Measurements from ENCODE around the gene RCAN2.

- TF ChIP-seq POLR2A (IDR thresholded peaks at IDR 0.05) = no peak
- no peak for TF ChIP-seq CTCF (IDR thresholded peaks at IDR 0.05)
- TF ChIP-seq POLR2AphosphoS5 (IDR thresholded peaks at IDR 0.05) = no peak
These were observed 270.7 kb downstream of the RCAN2 start for GRCh38 chr6:46220352-46221221.
